ENCODE measurements around the gene KCNK4. TPM values are rescaled to one million over a fixed set of nuclear protein-coding genes. Genes with fewer than 3 reads are reported as not detected.

Gene KCNK4
- total RNA-seq, 1 donor from 2014 or later = 0.52 TPM

- no peaks in the 10 kb centered on the region for H3K27me3 ChIP-seq (ENCODE audit: insufficient read depth, low read length)
- no peak for TF ChIP-seq EZH2 (IDR thresholded peaks at IDR 0.05; ENCODE audit: insufficient read depth, low read length)
- no peak for TF ChIP-seq CTCF (IDR thresholded peaks at IDR 0.05; ENCODE audit: insufficient read depth, low read depth, low read length)
- peak within 1 kb of the TSS; percentile 88 for H3K4me3 ChIP-seq (ENCODE audit: insufficient read depth, low read depth, low read length)
- Mint-ChIP-seq H3K27me3 (ENCODE audit: low read depth, unreplicated experiment) (peaks cover 2% of the 10 kb centered on the region), H3K27ac (ENCODE audit: unreplicated experiment) (no peak within 1 kb of the TSS), H3K9me3 (ENCODE audit: unreplicated experiment) (no peaks in the 10 kb centered on the region), H3K4me1 (ENCODE audit: low read depth, unreplicated experiment) (peaks cover 3% of the 10 kb centered on the region), H3K36me3 (ENCODE audit: low read depth, unreplicated experiment) (peaks cover 3% of the 10 kb centered on the region), H3K4me3 (ENCODE audit: unreplicated experiment) (peak within 1 kb of the TSS; percentile 87)
- FAIRE-seq (no peak), DNase-seq (ENCODE audit: low read depth) (peak; percentile 74)
- peak within 1 kb of the TSS; percentile 78 for H3K27ac ChIP-seq (ENCODE audit: low read depth, low read length)
- peaks cover 10% of the 10 kb centered on the region for H3K4me1 ChIP-seq (ENCODE audit: insufficient read depth, low read length)
- H3K9me3 ChIP-seq (ENCODE audit: insufficient read depth, low read depth, low read length) = no peaks in the 10 kb centered on the region
- H3K79me2 ChIP-seq (ENCODE audit: insufficient read depth, low read length) = peaks cover 16% of the 10 kb centered on the region
- peak within 1 kb of the TSS; percentile 88 for H2AFZ ChIP-seq (ENCODE audit: low read depth, low read length)
- H4K20me1 ChIP-seq (ENCODE audit: insufficient read depth, low read length) = no peaks in the 10 kb centered on the region
- peak within 1 kb of the TSS; percentile 100 for H3K4me2 ChIP-seq (ENCODE audit: low read length)
- H3K36me3 ChIP-seq (ENCODE audit: insufficient read depth, low read length) = no peaks in the 10 kb centered on the region
- H3K9ac ChIP-seq (ENCODE audit: low read length) = peak within 1 kb of the TSS; percentile 92
These were observed 6.8 kb upstream of the KCNK4 start, which contains the start of gene BAD for GRCh38 chr11:64284048-64284961. TSS of gene BAD (minus strand) at chr11:64284665. CDS start at chr11:64284368, 297 bp downstream.

GRCh38 chr11:64284962-64285884 lies 5.9 kb upstream of the KCNK4 start, which contains the start of gene GPR137:
TSS of gene GPR137 (plus strand) at chr11:64285848. CDS start at chr11:64286525, 677 bp downstream.
- peaks cover 10% of the 10 kb centered on the region for H3K27me3 Mint-ChIP-seq (ENCODE audit: low read depth, unreplicated experiment)
- Histone ChIP-seq H3K36me3 (ENCODE audit: insufficient read depth, low read length) (no peaks in the 10 kb centered on the region), H3K27me3 (ENCODE audit: insufficient read depth, low read length) (peaks cover under 1% of the 10 kb centered on the region), H3K9ac (ENCODE audit: low read length) (peak within 1 kb of the TSS; percentile 92), H3K27ac (ENCODE audit: low read depth, low read length) (peak within 1 kb of the TSS; percentile 78), H3K9me3 (ENCODE audit: insufficient read depth, low read depth, low read length) (no peaks in the 10 kb centered on the region), H3K4me3 (ENCODE audit: insufficient read depth, low read depth, low read length) (peak within 1 kb of the TSS; percentile 88), H3K4me2 (ENCODE audit: low read length) (peak within 1 kb of the TSS; percentile 100), H2AFZ (ENCODE audit: low read depth, low read length) (peak within 1 kb of the TSS; percentile 88), H3K4me1 (ENCODE audit: insufficient read depth, low read length) (peaks cover 10% of the 10 kb centered on the region), H4K20me1 (ENCODE audit: insufficient read depth, low read length) (peaks cover 7% of the 10 kb centered on the region), H3K79me2 (ENCODE audit: insufficient read depth, low read length) (peaks cover 16% of the 10 kb centered on the region)
- H3K9me3 Mint-ChIP-seq (ENCODE audit: unreplicated experiment) = no peaks in the 10 kb centered on the region
- DNase-seq (ENCODE audit: low read depth) = peak; percentile 28
- no peak for FAIRE-seq
- peaks cover 3% of the 10 kb centered on the region for H3K4me1 Mint-ChIP-seq (ENCODE audit: low read depth, unreplicated experiment)
- H3K27ac Mint-ChIP-seq (ENCODE audit: unreplicated experiment) = peak within 1 kb of the TSS; percentile 30
- no peak for TF ChIP-seq CTCF (IDR thresholded peaks at IDR 0.05; ENCODE audit: insufficient read depth, low read depth, low read length)
- TF ChIP-seq EZH2 (IDR thresholded peaks at IDR 0.05; ENCODE audit: insufficient read depth, low read length) = no peak
- peaks cover 5% of the 10 kb centered on the region for H3K36me3 Mint-ChIP-seq (ENCODE audit: low read depth, unreplicated experiment)
- peak within 1 kb of the TSS; percentile 87 for H3K4me3 Mint-ChIP-seq (ENCODE audit: unreplicated experiment)

Data from astrocyte (in vitro differentiated cells and primary cell).